Activated CD4-positive, alpha-beta T cell treated with anti-CD3 and anti-CD28 coated beads, Interleukin-2, amount 50 U/mL, for 24 hours (primary cell): ENCODE measurements around the gene PRIMA1.

Experiments used
- DNase-seq, 2 donors: peaks; one replicate each; pipeline ENCODE4 v3.0.0-alpha.2; 2020; ENCODE audit warnings: low read depth in 1 of 2, low spot score in 1 of 2

Gene PRIMA1

DNA sequence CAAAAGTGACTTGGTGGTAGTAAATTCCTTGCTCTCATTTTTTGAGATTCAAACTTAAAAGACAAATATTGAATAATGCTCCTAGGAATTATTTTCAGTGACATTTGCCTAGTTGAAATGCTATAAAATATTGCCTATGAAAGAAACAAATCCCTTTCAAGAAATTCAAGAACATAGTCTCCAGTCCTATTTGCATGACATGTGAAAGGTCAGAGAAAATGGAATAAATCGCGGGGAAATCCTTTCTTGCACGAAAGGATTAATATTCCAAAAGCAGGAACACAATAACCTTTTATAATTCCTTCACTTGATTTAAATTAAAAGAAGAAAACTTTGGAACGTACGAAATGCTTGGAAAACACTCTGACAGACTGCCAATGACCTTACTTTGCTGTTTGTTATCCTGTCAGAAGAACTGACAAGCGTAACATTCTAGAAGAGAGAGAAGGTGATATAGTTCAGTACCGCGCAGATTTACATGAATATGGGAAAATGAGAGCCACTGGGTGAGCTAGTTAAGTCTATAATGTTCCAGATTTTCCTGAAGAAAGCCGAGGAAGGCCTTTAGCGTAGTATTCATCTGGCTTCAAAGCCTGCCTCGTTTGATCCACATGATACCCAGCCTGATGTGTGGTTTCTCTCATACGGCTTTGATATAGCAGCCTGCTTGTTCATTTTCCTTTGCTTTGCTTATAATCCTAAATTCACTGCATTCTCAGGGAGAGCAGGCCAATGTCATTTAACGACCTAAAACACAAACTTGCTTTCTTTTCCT is 103.0 kb downstream of the PRIMA1 start:
- no peak for DNase-seq

DNA sequence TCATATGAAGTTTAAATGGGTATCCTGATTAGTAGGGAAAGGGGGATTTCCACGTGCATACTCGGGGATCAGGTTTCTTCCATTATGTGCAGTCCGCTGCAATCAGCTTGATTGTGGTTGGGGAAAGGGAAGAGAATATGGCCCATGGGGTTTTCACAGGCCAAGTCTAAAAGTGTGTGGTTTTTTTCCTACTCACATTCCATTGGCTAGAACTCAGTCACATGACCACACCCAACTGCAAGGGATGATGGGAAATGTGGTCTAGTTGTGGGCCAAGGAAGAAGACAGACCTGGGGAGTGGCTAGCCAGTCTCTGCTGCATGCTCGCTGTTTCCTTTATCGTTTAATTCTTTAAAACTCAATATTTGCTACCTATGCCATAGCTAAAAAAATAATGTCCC is 105.1 kb downstream of the PRIMA1 start:
- no peak for DNase-seq

- no peak for DNase-seq
Measured at GRCh38 chr14:93682459-93682858, 105.8 kb downstream of the PRIMA1 start.

DNA sequence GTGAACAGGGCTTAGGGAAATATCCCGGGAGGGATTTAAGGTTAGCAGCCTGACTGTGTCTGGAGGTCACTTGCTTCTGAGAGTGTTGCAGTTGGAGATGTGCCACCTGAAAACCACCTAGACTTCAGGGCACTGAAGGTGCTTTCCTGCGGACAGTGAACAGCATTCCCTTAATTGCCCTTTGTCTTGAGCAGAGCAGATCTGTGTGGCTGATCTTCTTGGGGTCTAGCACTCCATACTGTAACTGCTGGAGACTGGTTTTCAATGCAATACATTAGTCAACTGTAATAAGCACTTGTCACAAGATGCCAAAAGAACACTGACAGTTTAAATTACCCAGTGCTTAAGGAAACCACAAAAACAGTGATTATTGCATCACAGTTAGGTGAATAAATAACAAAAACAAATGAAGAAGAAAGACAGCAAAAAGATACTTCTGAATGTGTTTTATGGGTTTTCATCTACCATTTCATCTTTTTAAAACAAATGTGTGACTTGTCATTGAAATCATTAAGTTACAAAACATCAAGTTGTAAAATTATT is 111.8 kb downstream of the PRIMA1 start:
- no peak for DNase-seq

GRCh38 chr14:93675651-93676050 is 112.6 kb downstream of the PRIMA1 start:
- no peak for DNase-seq

DNA sequence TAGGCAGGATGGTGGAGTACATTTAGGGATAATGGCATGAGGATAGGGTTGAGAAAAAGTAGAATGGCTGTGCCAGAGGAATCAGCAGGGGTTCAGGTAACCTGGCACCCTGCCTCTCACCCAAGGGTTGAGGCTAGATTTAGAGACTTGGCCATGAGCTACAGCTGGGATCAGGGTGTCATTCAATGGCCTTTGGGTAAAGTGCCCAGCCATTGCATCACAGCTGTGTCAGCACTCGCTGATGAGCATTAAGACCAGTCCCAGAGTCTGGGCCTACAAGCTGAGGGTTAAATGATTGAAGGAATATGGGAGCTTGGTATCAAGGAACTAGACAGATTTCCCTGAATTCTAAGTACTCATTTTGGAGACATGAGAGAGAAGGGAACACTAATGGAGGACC is 113.9 kb downstream of the PRIMA1 start:
- no peak for DNase-seq

DNA sequence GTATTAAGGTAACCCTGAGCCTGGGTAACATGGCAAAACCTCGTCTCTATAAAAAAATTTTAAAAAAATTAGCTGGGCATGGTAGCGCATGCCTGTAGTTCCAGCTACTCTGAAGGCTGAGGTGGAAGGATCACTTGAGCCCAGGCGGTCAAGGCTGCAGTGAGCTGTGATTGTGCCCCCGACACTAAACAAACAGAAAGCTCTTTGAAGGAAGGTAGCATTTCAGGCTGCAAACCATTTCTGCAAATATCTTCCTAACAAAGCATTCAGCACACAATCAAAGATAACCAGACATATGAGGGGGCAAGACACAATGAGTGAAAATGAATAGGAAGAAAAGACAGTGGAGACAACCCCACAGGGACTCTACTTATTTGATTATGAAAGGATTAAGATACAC is 118.7 kb downstream of the PRIMA1 start:
- DNase-seq, result no peak
